GM18502 (cell line): ENCODE measurements around the gene HCK.
"Not testable (repeated sequence)": the region's sequence is repeated elsewhere in the genome, so short reads cannot be mapped to it uniquely, and the experiment has no call there.

Experiments used
- ATAC-seq: cut with Tn5 transposase; IDR thresholded peaks from one replicate; pipeline ENCODE4 v1.9.1; 2021; ENCODE audit warnings: mild to moderate bottlenecking; ENCODE audit not compliant: unreplicated experiment, poor library complexity

The HCK gene

GRCh38 chr20:32028647-32029372, 23.2 kb upstream of the HCK start:
- no peak for ATAC-seq

- ATAC-seq = no peak
Measured at GRCh38 chr20:32029561-32029960, 22.5 kb upstream of the HCK start.

DNA sequence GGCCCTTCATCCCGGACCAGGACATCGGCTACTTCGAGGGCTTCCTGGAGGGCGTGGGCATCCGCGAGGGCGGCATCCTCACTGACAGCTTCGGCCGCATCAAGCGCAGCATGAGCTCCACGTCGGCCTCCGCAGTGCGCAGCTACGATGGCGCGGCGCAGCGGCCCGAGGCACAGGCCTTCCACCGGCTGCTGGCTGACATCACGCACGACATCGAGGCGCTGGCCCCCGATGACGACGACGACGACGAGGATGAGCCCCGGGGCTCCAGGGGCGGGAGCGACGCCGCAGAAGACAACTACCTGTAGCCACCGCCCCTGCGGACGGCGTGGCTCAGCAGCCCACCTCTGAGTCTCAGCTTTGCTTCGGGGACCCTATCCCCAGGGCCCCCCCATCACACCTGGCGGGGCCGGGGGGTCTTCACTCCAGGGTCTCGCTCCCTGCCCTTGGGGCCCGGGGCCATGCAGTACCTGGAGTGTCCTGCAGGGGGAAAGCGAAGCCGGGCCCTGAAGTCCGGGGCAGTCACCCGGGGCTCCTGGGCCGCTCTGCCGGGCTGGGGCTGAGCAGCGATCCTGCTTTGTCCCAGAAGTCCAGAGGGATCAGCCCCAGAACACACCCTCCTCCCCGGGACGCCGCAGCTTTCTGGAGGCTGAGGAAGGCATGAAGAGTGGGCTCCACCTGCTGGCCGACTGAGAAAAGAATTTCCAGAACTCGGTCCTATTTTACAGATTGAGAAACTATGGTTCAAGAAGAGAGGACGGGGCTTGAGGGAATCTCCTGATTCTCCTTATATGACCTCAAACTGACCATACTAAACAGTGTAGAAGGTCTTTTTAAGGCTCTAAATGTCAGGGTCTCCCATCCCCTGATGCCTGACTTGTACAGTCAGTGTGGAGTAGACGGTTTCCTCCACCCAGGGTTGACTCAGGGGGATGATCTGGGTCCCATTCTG, 20.8 kb upstream of the HCK start:
- ATAC-seq = no peak

DNA sequence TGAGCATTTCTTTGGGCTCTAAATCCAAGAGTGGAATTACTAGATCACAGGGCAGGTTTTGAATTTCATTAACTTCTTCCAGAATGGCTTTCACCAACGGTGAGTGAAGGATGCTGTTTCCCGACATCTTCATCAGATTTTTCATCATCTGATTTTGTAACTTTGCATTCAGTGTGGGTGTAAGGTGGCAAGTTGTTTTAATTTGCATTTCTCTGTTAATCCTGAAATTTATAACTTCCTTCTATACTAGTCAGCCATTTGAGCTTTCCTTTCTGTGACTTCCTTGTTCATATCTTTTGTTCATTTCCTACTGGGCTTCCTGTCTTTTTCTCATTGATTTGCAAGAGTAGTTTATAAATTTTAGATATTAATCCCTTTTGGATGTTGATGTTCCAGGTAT, 18.7 kb upstream of the HCK start:
- ATAC-seq = no peak

GRCh38 chr20:32033721-32034120, 18.3 kb upstream of the HCK start:
- ATAC-seq = not testable (repeated sequence)

DNA sequence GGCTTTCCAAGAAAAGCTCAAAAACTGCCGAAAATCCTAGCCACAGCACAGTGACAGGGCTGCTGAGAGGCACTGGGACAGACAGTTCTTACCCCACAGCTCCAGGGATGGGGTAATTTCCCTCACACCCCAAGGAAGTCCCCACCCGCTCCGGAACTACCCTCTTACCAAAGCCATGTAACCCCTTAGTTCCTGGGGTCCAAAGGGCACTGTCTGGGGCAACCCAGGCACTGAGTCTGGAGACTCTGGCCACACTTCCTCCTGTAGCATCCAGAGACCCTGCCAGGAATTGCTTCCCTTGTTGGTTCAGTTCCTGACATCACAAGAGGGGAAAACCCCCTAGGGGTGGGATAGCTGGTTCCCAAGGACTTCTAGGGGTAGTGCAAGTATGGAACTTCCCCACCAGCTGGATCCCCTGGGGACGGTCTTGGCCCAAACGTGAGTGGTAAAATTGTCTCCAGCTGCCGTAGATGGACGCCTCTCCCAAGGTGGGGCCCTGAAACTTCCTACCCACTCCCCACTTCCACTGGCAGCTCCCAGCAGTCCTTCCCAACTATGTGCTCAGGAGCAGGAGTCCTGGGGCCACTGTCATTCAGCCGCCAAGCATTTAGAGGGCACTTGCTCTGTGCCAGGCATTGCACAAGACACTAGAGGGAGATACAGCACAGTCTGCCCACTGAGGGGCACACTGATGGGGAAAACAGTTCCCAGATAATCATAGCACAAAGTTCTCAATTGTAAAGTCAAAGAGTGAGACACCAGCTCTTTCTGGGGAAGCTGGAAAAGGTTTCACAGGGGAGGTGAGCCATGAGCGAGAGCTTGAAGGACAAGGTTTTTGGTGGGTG, 17.2 kb upstream of the HCK start:
- ATAC-seq = no peak

DNA sequence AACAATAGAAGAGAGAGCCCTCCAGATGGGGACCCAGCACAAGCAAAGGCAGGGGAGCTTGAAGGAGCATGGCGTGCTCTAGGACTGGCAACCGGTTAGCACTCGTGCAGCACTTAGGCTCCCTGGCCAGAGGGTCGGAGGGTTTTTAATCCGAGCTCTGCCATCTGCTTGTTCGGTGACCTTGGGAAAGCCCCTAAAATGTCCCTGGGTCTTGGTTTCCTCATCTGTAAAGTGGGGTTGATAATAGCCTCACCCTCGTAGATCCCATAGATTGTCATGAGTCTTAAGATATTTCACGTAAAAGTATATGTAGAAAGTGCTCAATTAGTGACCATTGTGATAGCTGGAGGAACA, 16.6 kb upstream of the HCK start:
- ATAC-seq = no peak

DNA sequence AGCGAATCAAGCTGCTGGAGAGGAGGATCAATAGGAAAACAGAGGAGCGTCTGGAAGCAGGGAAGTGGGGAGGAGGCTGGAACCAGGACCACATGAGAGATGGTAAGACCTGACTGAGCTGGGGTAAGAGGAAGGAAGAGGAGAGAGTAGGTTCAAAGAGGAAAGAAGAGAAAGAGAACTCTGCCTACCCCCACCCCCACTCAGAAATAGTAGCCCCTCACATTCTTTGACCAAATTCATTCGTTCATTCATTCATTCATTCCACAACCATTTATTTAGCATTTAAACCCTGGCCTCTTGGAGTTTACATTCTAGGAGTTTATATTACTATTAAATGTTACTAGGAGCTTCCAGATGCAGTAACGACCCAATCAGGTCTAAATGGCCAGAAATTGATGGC, 15.8 kb upstream of the HCK start:
- ATAC-seq = no peak

DNA sequence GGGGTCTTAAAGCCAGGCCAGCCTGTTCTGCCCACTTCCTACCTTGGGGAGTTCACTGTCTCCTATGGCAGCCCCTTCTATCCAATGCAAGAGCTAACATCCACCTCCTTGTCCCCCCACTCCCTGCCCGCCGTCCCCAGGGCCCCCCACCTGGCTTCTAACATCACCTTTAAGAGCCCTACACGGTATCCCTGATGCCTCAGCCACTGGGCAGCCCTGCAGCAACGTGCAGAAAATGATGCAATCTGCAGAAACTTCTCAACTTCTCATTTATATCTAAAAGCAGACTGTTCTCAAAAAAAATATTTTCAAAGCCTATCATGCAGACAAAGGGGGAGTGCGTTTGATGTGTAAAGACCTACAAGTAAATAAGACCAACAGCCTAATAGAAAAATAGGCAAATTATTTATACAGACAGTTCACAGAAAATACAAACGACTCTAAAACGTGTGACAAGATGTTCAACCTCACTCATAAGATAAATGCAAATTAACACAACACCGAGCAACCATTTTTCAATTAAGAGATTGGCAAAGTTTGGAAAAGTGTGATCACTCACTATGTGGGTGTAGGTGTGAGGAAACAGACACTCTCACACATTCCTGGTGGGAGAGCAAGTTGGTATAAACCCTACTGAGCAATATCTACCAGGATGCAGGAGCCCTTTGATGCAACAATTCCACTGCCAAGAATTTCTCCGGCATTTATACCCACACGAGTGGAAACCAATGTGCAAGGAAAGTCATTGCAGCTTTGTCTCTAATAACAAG, 15.1 kb upstream of the HCK start:
- ATAC-seq = no peak

GRCh38 chr20:32037929-32038328, 14.1 kb upstream of the HCK start:
- ATAC-seq = no peak

DNA sequence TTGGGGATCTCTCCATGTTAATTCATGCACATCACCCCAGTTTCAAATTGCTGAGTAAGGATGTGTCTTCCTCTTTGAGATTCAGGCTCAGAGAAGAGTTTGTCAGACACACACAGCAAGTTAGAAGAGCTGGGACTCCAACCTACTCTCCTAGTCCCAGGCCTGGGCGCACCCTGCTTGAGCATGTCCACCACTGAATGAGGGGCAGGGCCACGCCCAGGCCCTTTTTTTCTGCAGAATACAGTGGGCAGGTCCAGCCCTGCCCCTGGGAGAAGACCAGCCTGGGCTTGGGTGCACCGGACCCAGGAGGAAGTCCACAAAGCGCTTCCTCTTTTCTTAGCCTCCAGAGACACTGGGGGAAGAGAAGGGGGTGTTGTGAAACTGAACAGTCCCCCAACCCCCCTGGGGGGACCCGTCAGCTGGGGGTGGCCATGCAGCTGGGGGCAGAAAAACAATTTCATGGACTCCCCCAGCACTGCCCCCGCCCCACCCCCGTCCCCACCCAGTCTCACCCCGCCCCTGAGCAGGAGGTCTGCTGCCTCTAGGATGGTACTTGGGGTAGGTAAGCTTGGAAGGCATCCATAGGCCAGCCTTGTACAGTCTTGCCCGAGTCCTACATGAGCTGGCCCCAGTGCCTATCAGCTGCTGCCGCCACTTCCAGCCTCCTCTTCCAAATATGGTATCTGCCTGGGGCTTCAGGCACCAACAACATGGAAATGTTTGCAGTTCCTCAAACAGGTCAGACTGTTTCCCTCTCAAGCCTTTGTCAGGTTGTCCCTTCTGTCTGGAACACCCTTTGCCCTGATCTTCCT, 11.7 kb upstream of the HCK start:
- ATAC-seq = peak; percentile 73

GRCh38 chr20:32045999-32046398, 6.0 kb upstream of the HCK start:
- no peak for ATAC-seq

- ATAC-seq = no peak
Measured at GRCh38 chr20:32050324-32050841, 1.7 kb upstream of the HCK start.

- ATAC-seq = no peak
Measured at GRCh38 chr20:32050851-32051556, 1.0 kb upstream of the HCK start.

DNA sequence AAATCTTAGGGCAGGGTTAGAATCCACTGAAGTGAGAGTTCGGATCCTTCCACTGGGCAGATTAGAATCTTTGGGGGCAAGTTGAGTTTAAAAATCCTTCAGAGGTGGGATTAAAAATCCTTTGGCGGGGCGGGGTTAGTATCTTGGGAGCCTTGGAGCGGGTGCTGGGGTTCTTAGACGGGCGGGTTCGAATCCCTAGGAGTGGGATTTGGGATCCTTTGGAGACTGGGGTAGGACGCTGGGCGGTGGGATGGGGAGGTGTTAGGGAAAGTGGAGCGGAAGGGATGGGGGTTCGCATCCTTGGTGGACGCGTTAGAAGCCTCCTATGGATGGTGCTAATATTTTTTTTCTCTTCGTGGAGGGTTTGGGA, 337 bp upstream of the HCK start:
- ATAC-seq = no peak

DNA sequence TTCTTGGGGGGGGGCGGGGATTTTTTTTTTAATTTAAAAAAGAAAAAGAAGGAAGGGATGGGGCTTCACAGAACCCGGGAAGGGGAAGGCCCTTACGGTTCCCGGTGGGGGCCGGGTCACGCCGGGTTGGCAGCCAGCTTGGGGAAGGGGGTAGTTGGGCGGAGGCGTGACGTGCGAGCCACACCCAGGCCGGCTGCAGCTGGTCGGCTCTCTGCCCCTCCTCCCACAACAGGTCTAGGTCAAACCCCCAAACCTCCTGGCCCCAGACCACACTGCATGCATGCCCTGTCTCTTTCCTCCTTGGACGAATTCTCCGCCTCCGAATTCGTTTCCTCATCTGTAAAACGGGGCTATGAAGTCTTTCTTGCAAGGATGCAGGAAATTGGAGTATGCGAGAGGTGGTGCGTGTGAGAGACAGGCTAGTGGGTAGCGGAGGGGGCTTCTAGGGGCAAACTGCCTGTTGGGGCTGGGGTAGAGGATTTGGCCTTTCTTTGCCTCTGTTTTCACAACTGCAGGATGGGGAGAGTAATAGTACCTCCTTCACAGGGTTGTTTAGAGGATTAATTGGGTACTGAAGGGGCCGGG, 828 bp downstream of the HCK start:
- ATAC-seq = peak; percentile 47

GRCh38 chr20:32053648-32054047, 1.6 kb downstream of the HCK start:
- ATAC-seq = no peak
